Lung (tissue), 12 donors: Measurements from ENCODE around the gene GABARAPL2. TPM values are rescaled to one million over a fixed set of nuclear protein-coding genes. Genes with fewer than 3 reads are reported as not detected.

ENCODE experiments used
- ATAC-seq: fragments of 200-7000 bp; cut with Tn5 transposase; one replicate; pipeline ENCODE4 v1.9.1; 2020; ENCODE audit warnings: moderate number of reproducible peaks; ENCODE audit not compliant: insufficient read depth, low FRiP score
- DNase-seq, 3 donors: peaks; one replicate each; pipeline ENCODE4 v3.0.0-alpha.2; 2013 to 2017
- H3K27ac ChIP-seq, 2 donors: one replicate each; pipeline ENCODE4 v1.5.1; 2013; ENCODE audit warnings: mild to moderate bottlenecking in 2 of 2, moderate library complexity in 2 of 2, control low read depth in 1 of 2, inconsistent platforms in 1 of 2, low read depth in 1 of 2, low read length in 1 of 2
- H3K27me3 ChIP-seq, 3 donors: one replicate each; pipeline ENCODE4 v1.5.1; 2013; ENCODE audit warnings: low read length in 2 of 3; ENCODE audit not compliant: control insufficient read depth in 3 of 3, insufficient read depth in 3 of 3
- H3K36me3 ChIP-seq, 4 donors: one replicate each; pipeline ENCODE4 v1.5.1; 2013; ENCODE audit warnings: low read length in 4 of 4, mild to moderate bottlenecking in 1 of 4, moderate library complexity in 1 of 4; ENCODE audit not compliant: control insufficient read depth in 4 of 4, insufficient read depth in 4 of 4
- H3K4me1 ChIP-seq, 5 donors: one replicate each; pipeline ENCODE4 v1.5.1; 2013; ENCODE audit warnings: low read length in 5 of 5, mild to moderate bottlenecking in 2 of 5, moderate library complexity in 1 of 5; ENCODE audit not compliant: control insufficient read depth in 5 of 5, insufficient read depth in 5 of 5
- H3K4me3 ChIP-seq: one replicate; pipeline ENCODE4 v1.5.1; 2013; ENCODE audit warnings: mild to moderate bottlenecking, control low read depth, moderate library complexity
- H3K9ac ChIP-seq, 2 donors: one replicate each; pipeline ENCODE4 v1.5.1; 2013; ENCODE audit warnings: low read length in 2 of 2, control low read depth in 1 of 2; ENCODE audit not compliant: insufficient read depth in 1 of 2
- H3K9me3 ChIP-seq, 4 donors: one replicate each; pipeline ENCODE4 v1.5.1; 2013; ENCODE audit warnings: low read length in 3 of 4, mild to moderate bottlenecking in 1 of 4, moderate library complexity in 1 of 4; ENCODE audit not compliant: control insufficient read depth in 4 of 4, insufficient read depth in 3 of 4
- WGBS, 2 donors: extraction: QIAGEN DNeasy Blood & Tissue Kit; methylation state at CpG; one replicate each; pipeline ENCODE4 v1.1.7; 2013; 5-methylcytosine and 5-hydroxymethylcytosine counted together
- polyA plus RNA-seq, 2 donors: library from polyadenylated mRNA; stranded (reverse); fragments of 200-250 nt; gene quantifications; one replicate each; pipeline ENCODE4 v1.2.1, GENCODE V29; 2013
- total RNA-seq, 2 donors: library from RNA; depleted of rRNA in 1 of 2; stranded (reverse); fragments of >200 nt in 1 of 2; gene quantifications; one replicate each; pipeline ENCODE4 v1.2.1, GENCODE V29; 2014 to 2021
- TF ChIP-seq, protein P1 (sequence below): IDR thresholded peaks from 2 replicates; pipeline ENCODE4 v1.5.1; 2012; ENCODE audit warnings: mild to moderate bottlenecking; ENCODE audit errors: control extremely low read depth, extremely low read depth
- donor health status: control.
- donor health status: control.
- donor health status: Bipolar disorder and iron deficiency.
- donor health status: healthy.
- donor health status: DM: yes; HTN: yes; CAD: no.

Gene GABARAPL2
- total and polyA plus RNA-seq, 4 donors: 72.9 to 180 (median 104) TPM

DNA sequence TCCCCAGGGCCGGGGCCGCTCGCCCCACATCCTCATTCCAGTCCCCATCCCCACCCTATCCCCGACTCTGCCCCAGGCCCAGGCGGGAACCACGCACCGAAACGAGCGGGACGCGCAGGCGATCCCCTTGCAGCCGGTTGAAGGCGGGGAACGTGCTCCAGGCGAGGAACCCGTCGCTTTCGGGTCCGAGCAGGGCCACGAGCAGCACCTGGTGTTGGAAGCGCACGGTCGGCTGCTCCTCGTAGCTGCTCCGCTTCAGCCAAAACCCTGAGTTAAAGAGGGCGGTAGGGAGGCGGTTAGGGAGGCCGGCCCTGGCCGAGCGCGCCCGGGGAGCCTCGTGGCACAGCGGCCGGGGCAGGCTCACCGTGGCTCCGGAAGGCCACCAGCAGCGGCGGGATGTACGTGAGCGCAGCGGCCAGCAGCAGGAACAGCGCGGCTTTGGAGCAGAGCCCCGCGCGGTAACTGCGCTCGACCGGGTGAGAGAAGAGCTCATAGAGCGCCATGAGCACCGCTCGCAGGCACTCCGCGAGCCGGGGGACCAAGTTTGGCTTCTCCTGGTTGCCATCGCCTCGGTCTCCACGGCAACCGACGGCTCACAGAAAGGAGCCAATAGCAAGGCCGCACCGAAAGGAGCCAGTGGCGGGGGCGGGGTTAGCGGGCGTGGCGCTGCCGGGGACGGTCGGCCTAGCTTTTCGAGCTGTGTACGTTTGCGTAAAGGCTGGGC lies 10.3 kb upstream of the GABARAPL2 start, which contains the start of gene TMEM231:
TSS of gene TMEM231 (minus strand) at position 546 of the 724 bp plus-strand sequence. CDS start at position 503, 43 bp downstream.
- H3K27me3 ChIP-seq: peaks cover 0 to 2% (median 0%) of the 10 kb centered on the region in 3 donors
- H3K36me3 ChIP-seq: no peaks in the 10 kb centered on the region
- peak; percentile 98 for ATAC-seq
- H3K27ac ChIP-seq: peak within 1 kb of the TSS; percentile 78 to 88
- H3K9ac ChIP-seq: peak within 1 kb of the TSS; percentile 76
- peak within 1 kb of the TSS; percentile 65 for H3K4me3 ChIP-seq
- H3K9me3 ChIP-seq: no peaks in the 10 kb centered on the region
- TF ChIP-seq, protein P1, sequence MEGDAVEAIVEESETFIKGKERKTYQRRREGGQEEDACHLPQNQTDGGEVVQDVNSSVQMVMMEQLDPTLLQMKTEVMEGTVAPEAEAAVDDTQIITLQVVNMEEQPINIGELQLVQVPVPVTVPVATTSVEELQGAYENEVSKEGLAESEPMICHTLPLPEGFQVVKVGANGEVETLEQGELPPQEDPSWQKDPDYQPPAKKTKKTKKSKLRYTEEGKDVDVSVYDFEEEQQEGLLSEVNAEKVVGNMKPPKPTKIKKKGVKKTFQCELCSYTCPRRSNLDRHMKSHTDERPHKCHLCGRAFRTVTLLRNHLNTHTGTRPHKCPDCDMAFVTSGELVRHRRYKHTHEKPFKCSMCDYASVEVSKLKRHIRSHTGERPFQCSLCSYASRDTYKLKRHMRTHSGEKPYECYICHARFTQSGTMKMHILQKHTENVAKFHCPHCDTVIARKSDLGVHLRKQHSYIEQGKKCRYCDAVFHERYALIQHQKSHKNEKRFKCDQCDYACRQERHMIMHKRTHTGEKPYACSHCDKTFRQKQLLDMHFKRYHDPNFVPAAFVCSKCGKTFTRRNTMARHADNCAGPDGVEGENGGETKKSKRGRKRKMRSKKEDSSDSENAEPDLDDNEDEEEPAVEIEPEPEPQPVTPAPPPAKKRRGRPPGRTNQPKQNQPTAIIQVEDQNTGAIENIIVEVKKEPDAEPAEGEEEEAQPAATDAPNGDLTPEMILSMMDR: no peak
- 0% methylated on average over 67 to 75 of the region's 75 CpGs for WGBS, 2 donors
- DNase-seq: peak; percentile 96 to 97 (median 96)
- peaks cover 0 to 12% (median 0%) of the 10 kb centered on the region in 5 donors for H3K4me1 ChIP-seq

DNA sequence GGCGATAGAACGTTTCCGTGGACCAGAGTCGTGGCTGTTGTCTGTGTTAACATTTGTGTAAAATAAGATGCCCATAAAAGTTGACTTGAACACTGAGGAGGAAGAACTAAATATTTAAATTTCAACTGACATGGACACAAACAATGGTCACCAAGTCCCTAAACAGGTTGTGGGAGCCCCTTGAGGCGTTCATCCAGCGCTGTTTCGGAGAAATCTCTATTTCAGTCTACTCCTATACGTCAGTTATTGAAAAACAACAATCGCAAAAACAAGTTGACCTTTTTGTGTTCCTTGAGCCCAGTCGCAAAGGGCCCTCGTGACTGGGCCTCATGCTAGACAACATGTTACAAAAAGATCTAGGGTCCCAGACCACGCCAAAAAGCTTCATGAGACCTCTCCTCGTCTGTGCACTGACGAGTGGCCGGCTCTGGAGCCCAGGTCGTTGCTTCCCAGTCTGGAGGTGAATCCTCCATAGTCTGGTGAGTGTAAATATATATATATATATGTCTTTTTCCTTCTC lies 9.7 kb upstream of the GABARAPL2 start:
- H3K4me1 ChIP-seq: peaks cover 0 to 12% (median 0%) of the 10 kb centered on the region in 5 donors
- H3K4me3 ChIP-seq: no peak overlapping the region
- TF ChIP-seq, protein P1: no peak
- peak overlapping the region; percentile 23 to 76 for H3K9ac ChIP-seq
- 49 to 52% methylated on average over 16 of the region's 16 CpGs for WGBS, 2 donors
- H3K36me3 ChIP-seq: no peaks in the 10 kb centered on the region
- H3K27me3 ChIP-seq: peaks cover 0 to 2% (median 0%) of the 10 kb centered on the region in 3 donors
- DNase-seq (no peak), ATAC-seq (no peak)
- H3K27ac ChIP-seq: peak overlapping the region; percentile 7 to 80
- H3K9me3 ChIP-seq: no peaks in the 10 kb centered on the region

DNA sequence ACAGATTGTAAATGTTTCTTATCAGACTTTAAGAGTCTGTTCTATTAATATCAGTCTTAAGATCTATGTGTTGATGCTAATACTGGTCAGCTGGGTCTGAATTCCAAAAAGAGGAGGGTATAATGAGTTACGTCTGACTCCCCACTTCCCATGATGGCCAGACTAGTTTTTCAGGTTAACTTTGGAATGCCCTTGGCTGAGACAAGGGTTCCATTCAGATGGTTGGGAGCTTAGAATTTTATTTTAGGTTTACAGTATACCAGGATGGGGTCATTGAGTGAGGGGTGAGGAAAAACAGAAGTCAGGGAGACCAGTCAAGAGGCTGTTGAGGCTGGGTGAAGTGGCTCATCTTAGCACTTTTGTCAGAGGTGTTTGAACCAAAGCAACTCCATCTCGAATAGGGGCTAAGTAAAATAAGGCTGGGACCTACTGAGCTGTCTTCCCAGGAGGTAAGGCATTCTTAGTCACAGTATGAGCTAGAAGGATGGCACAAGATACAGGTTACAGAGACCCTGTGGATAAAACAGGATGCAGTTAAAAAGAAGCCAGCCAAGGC lies 7.3 kb upstream of the GABARAPL2 start:
- H3K9ac ChIP-seq: no peak overlapping the region
- H3K4me1 ChIP-seq: peaks cover 0 to 12% (median 0%) of the 10 kb centered on the region in 5 donors
- TF ChIP-seq, protein P1: no peak
- H3K4me3 ChIP-seq: no peak overlapping the region
- peak; percentile 37 to 63 (median 47) for DNase-seq
- H3K9me3 ChIP-seq: no peaks in the 10 kb centered on the region
- no peak overlapping the region for H3K27ac ChIP-seq
- H3K27me3 ChIP-seq: peaks cover 0 to 5% (median 0%) of the 10 kb centered on the region in 3 donors
- ATAC-seq: no peak
- WGBS, 2 donors: 65 to 78% methylated on average over 2 of the region's 2 CpGs
- no peaks in the 10 kb centered on the region for H3K36me3 ChIP-seq
